HG02623 (cell line): ENCODE measurements around the gene OSBPL8.
"Not testable (repeated sequence)": the region's sequence is repeated elsewhere in the genome, so short reads cannot be mapped to it uniquely, and the experiment has no call there.

Experiments
- ATAC-seq: cut with Tn5 transposase; IDR thresholded peaks from one replicate; pipeline ENCODE4 v1.9.1; 2021; ENCODE audit warnings: moderate library complexity; ENCODE audit not compliant: unreplicated experiment

Gene OSBPL8

GRCh38 chr12:76375939-76376338 is 183.6 kb downstream of the OSBPL8 start:
- ATAC-seq = no peak

- ATAC-seq = no peak
Observed at GRCh38 chr12:76375470-76375869, 184.1 kb downstream of the OSBPL8 start.

GRCh38 chr12:76374386-76375020 is 185.1 kb downstream of the OSBPL8 start:
- no peak for ATAC-seq

GRCh38 chr12:76368230-76368629 is 191.3 kb downstream of the OSBPL8 start:
- no peak for ATAC-seq

GRCh38 chr12:76366163-76366562 is 193.4 kb downstream of the OSBPL8 start:
- no peak for ATAC-seq

GRCh38 chr12:76364131-76364530 is 195.4 kb downstream of the OSBPL8 start:
- ATAC-seq = not testable (repeated sequence)

GRCh38 chr12:76360316-76360715 is 199.3 kb downstream of the OSBPL8 start:
- ATAC-seq = no peak

- no peak for ATAC-seq
Observed at GRCh38 chr12:76356071-76356470, 203.5 kb downstream of the OSBPL8 start.

GRCh38 chr12:76348079-76348901 is 211.3 kb downstream of the OSBPL8 start, which contains the start of gene BBS10:
TSS of gene BBS10 (minus strand) at chr12:76348415. CDS start at chr12:76348358, 57 bp downstream.
- ATAC-seq = peak; percentile 97

GRCh38 chr12:76346798-76347420 is 212.7 kb downstream of the OSBPL8 start:
- ATAC-seq = no peak

- ATAC-seq = no peak
Observed at GRCh38 chr12:76346236-76346635, 213.3 kb downstream of the OSBPL8 start.

GRCh38 chr12:76345569-76345968 is 214.0 kb downstream of the OSBPL8 start:
- no peak for ATAC-seq

GRCh38 chr12:76341436-76342030 is 218.0 kb downstream of the OSBPL8 start:
- no peak for ATAC-seq

GRCh38 chr12:76340680-76341435 is 218.7 kb downstream of the OSBPL8 start:
- no peak for ATAC-seq

GRCh38 chr12:76337583-76337982 is 222.0 kb downstream of the OSBPL8 start:
- ATAC-seq = no peak

- ATAC-seq = no peak
Observed at GRCh38 chr12:76332606-76333005, 227.0 kb downstream of the OSBPL8 start.

GRCh38 chr12:76329606-76330005 is 230.0 kb downstream of the OSBPL8 start:
- no peak for ATAC-seq

- ATAC-seq = no peak
Observed at GRCh38 chr12:76329159-76329558, 230.4 kb downstream of the OSBPL8 start.

GRCh38 chr12:76319595-76320319 is 239.8 kb downstream of the OSBPL8 start:
- not testable (repeated sequence) for ATAC-seq
